HCT116 (cell line): ENCODE measurements around the gene MYORG.

Experiments
- ATF3 ChIP-seq: IDR thresholded peaks from 2 replicates; pipeline ENCODE4 v1.6.1; 2012
- CTCF ChIP-seq, 3 experiments: fragments of 200-600 bp in 1 of 3; sonication (generic) in 1 of 3; IDR thresholded peaks in 2 of 3; conservative IDR thresholded peaks in 1 of 3; 2 replicates each; pipeline ENCODE4 v1.5.1; 2012 to 2017; ENCODE audit warnings: low read depth in 2 of 3, low read length in 2 of 3, antibody characterized with exemption in 1 of 3, borderline replicate concordance in 1 of 3, control low read depth in 1 of 3, mild to moderate bottlenecking in 1 of 3, mixed read lengths in 1 of 3, mixed run types in 1 of 3, moderate library complexity in 1 of 3; ENCODE audit not compliant: insufficient read depth in 1 of 3
- POLR2A ChIP-seq: IDR thresholded peaks from 2 replicates; pipeline ENCODE4 v1.7.0; 2011; ENCODE audit warnings: borderline replicate concordance; ENCODE audit not compliant: insufficient read depth, insufficient read length; ENCODE audit errors: extremely low read depth
- POLR2AphosphoS5 ChIP-seq: IDR thresholded peaks from 2 replicates; pipeline ENCODE4 v1.6.1; 2011; ENCODE audit warnings: mild to moderate bottlenecking, low read depth, low read length, moderate library complexity
- RAD21 ChIP-seq: IDR thresholded peaks from 2 replicates; pipeline ENCODE4 v1.6.1; 2012; ENCODE audit warnings: low read depth, mild to moderate bottlenecking
- SRF ChIP-seq: IDR thresholded peaks from 2 replicates; pipeline ENCODE4 v1.6.1; 2012; ENCODE audit warnings: low read depth
- TCF7L2 ChIP-seq: IDR thresholded peaks from 2 replicates; pipeline ENCODE4 v1.7.0; 2011; ENCODE audit warnings: borderline replicate concordance, inconsistent platforms; ENCODE audit not compliant: insufficient read depth, insufficient read length; ENCODE audit errors: extremely low read depth
- ZFX ChIP-seq: fragments of 450-650 bp; IDR thresholded peaks from 2 replicates; pipeline ENCODE4 v1.6.1; 2017

- no peak for TF ChIP-seq POLR2A
- no peak for TF ChIP-seq POLR2AphosphoS5
- no peak for TF ChIP-seq CTCF (IDR thresholded peaks at IDR 0.05 in 2 of 3, conservative IDR thresholded peaks at IDR 0.05 in 1 of 3; ENCODE audit: borderline replicate concordance in 1 of 3, insufficient read depth in 1 of 3, low read depth in 2 of 3, low read length in 2 of 3)
- no peak for TF ChIP-seq TCF7L2
- TF ChIP-seq SRF = no peak
- no peak for TF ChIP-seq ZFX
- no peak for TF ChIP-seq RAD21
- TF ChIP-seq ATF3 = no peak
These were observed 35.6 kb upstream of the MYORG start for GRCh38 chr9:34412336-34412735.
